RWPE2 (cell line): ENCODE data around the gene HAVCR2.

ENCODE experiments used
- ATAC-seq: fragments of 200-7000 bp; cut with Tn5 transposase; 3 replicates; pipeline ENCODE4 v1.9.1; 2021; ENCODE audit warnings: low read depth
- DNase-seq: peaks from one replicate; pipeline ENCODE4 v3.0.0-alpha.2; 2020; ENCODE audit warnings: low spot score
- H3K27ac ChIP-seq: fragments of 450-650 bp; 2 replicates; pipeline ENCODE4 v1.5.1; 2017; ENCODE audit warnings: mild to moderate bottlenecking; ENCODE audit not compliant: poor library complexity, severe bottlenecking
- H3K27me3 ChIP-seq: fragments of 250-450 bp; sonication (Bioruptor Pico); 2 replicates; pipeline ENCODE4 v1.5.1; 2021; ENCODE audit warnings: mild to moderate bottlenecking, moderate library complexity; ENCODE audit not compliant: insufficient read depth, poor library complexity, severe bottlenecking
- H3K36me3 ChIP-seq: fragments of 250-450 bp; sonication (Bioruptor Pico); 2 replicates; pipeline ENCODE4 v1.5.1; 2020; ENCODE audit warnings: low read depth, mild to moderate bottlenecking, moderate library complexity
- H3K4me1 ChIP-seq: fragments of 250-450 bp; sonication (Bioruptor Pico); 2 replicates; pipeline ENCODE4 v1.5.1; 2021; ENCODE audit warnings: mild to moderate bottlenecking, moderate library complexity; ENCODE audit not compliant: insufficient read depth, poor library complexity, severe bottlenecking
- H3K4me3 ChIP-seq: fragments of 250-450 bp; sonication (Bioruptor Pico); 2 replicates; pipeline ENCODE4 v1.5.1; 2021; ENCODE audit warnings: mild to moderate bottlenecking, moderate library complexity; ENCODE audit not compliant: severe bottlenecking
- H3K9me3 ChIP-seq: fragments of 250-450 bp; sonication (Bioruptor Pico); 2 replicates; pipeline ENCODE4 v1.5.1; 2021; ENCODE audit warnings: mild to moderate bottlenecking, moderate library complexity; ENCODE audit not compliant: severe bottlenecking
- TF ChIP-seq, protein P1 (sequence below): fragments of 450-650 bp; IDR thresholded peaks from one replicate; pipeline ENCODE4 v1.5.1; 2017; ENCODE audit warnings: mild to moderate bottlenecking, moderate library complexity; ENCODE audit not compliant: poor library complexity, severe bottlenecking

Gene HAVCR2

DNA sequence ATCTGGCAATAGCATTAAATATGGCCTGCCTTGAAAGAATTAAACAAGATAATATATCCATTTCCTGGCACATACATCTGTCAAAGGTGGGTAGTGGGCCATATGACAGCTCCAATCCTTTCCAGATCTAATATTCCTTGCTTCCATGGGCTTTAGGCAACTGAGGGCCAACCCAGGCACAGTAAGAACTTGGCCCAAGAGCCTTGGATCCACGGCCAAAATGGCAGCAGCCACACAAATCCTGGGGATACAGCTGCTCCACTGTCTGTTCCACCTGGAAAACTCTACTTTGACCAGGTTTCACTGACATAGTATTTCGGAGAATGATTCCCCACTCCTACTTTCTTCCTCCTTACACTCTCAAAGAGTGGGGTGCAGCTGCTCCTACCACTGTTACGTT lies 63.2 kb downstream of the HAVCR2 start:
- no peak for ATAC-seq

GRCh38 chr5:157038568-157039187 lies 70.2 kb downstream of the HAVCR2 start:
- ATAC-seq (no peak), DNase-seq (no peak)
- no peaks in the 10 kb centered on the region for H3K9me3 ChIP-seq
- H3K27ac ChIP-seq: no peak overlapping the region
- H3K4me1 ChIP-seq: no peaks in the 10 kb centered on the region
- TF ChIP-seq, protein P1, sequence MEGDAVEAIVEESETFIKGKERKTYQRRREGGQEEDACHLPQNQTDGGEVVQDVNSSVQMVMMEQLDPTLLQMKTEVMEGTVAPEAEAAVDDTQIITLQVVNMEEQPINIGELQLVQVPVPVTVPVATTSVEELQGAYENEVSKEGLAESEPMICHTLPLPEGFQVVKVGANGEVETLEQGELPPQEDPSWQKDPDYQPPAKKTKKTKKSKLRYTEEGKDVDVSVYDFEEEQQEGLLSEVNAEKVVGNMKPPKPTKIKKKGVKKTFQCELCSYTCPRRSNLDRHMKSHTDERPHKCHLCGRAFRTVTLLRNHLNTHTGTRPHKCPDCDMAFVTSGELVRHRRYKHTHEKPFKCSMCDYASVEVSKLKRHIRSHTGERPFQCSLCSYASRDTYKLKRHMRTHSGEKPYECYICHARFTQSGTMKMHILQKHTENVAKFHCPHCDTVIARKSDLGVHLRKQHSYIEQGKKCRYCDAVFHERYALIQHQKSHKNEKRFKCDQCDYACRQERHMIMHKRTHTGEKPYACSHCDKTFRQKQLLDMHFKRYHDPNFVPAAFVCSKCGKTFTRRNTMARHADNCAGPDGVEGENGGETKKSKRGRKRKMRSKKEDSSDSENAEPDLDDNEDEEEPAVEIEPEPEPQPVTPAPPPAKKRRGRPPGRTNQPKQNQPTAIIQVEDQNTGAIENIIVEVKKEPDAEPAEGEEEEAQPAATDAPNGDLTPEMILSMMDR: no peak
- no peaks in the 10 kb centered on the region for H3K27me3 ChIP-seq
- no peaks in the 10 kb centered on the region for H3K36me3 ChIP-seq
- no peak overlapping the region for H3K4me3 ChIP-seq

More for the DNA sequence above, 63.2 kb downstream of the HAVCR2 start:
- no peaks in the 10 kb centered on the region for H3K27me3 ChIP-seq
- H3K9me3 ChIP-seq: peaks cover 2% of the 10 kb centered on the region
- TF ChIP-seq, protein P1: no peak
- H3K4me1 ChIP-seq: peaks cover 6% of the 10 kb centered on the region
- H3K4me3 ChIP-seq: no peak overlapping the region
- H3K36me3 ChIP-seq: no peaks in the 10 kb centered on the region
- no peak overlapping the region for H3K27ac ChIP-seq
- no peak for DNase-seq
